Mammary epithelial cell (primary cell): ENCODE data around the gene CEP85L.

Experiments used
- CTCF ChIP-seq, 2 donors: IDR thresholded peaks in 1 of 2; conservative IDR thresholded peaks in 1 of 2; 2 replicates each; pipeline ENCODE4 v1.5.1; 2011 to 2012; ENCODE audit warnings: inconsistent platforms in 2 of 2, low read length in 2 of 2, mild to moderate bottlenecking in 2 of 2, control low read depth in 1 of 2, low read depth in 1 of 2; ENCODE audit not compliant: insufficient read depth in 1 of 2; ENCODE audit errors: extremely low read depth in 1 of 2
- EZH2 ChIP-seq: IDR thresholded peaks from 2 replicates; pipeline ENCODE4 v1.6.1; 2012; ENCODE audit warnings: low read length, inconsistent platforms, borderline replicate concordance

DNA sequence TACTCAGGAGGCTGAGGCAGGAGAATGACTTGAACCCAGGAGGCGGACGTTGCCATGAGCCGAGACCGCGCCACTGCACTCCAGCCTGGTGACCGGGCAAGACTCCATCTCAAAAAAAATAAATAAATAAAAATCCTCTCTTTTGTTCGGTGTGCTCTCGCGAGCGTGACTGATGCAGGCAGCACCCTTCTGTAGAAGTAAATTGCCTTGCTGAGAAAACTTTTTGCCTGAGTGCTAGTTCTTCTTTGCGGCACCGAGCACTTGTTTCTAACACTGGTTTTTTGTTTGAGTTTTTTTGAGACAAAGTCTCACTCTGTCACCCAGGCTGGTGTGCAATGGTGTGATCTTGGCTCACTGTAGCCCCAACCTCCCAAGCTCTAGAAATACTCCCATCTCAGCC, 72.8 kb downstream of the CEP85L start:
- TF ChIP-seq CTCF (conservative IDR thresholded peaks at IDR 0.05 in 1 of 2, IDR thresholded peaks at IDR 0.05 in 1 of 2; ENCODE audit: extremely low read depth in 1 of 2, insufficient read depth in 1 of 2, low read depth in 1 of 2, low read length in 2 of 2) (no peak), EZH2 (no peak)
